Chondrocyte (in vitro differentiated cells): ENCODE results near the gene VSX1. TPM values are rescaled to one million over a fixed set of nuclear protein-coding genes. Genes with fewer than 3 reads are reported as not detected.

Source experiments
- DNase-seq: peaks from one replicate; pipeline ENCODE4 v3.0.0; 2021; ENCODE audit warnings: mixed read lengths, low spot score
- H3K27ac Mint-ChIP-seq: one replicate; pipeline ENCODE4 v1.8.0; 2021; ENCODE audit warnings: mild to moderate bottlenecking, moderate library complexity, mixed read lengths; ENCODE audit not compliant: unreplicated experiment
- H3K27me3 Mint-ChIP-seq: 2 replicates; pipeline ENCODE4 v1.8.0; 2021; ENCODE audit warnings: low read depth, mixed read lengths
- H3K36me3 Mint-ChIP-seq: 2 replicates; pipeline ENCODE4 v1.8.0; 2021; ENCODE audit warnings: low read depth, mixed read lengths
- H3K4me1 Mint-ChIP-seq: 2 replicates; pipeline ENCODE4 v1.8.0; 2021; ENCODE audit warnings: low read depth, mild to moderate bottlenecking, mixed read lengths
- H3K4me3 Mint-ChIP-seq: one replicate; pipeline ENCODE4 v1.8.0; 2021; ENCODE audit warnings: mild to moderate bottlenecking, moderate library complexity, mixed read lengths; ENCODE audit not compliant: unreplicated experiment
- H3K9me3 Mint-ChIP-seq: 2 replicates; pipeline ENCODE4 v1.8.0; 2021; ENCODE audit warnings: low read depth, mixed read lengths
- CTCF ChIP-seq: fragments of 200-600 bp; sonication (generic); IDR thresholded peaks from 2 replicates; pipeline ENCODE4 v1.5.0; 2021; ENCODE audit warnings: antibody characterized with exemption, mild to moderate bottlenecking, moderate library complexity
- total RNA-seq: library from RNA; stranded (reverse); gene quantifications from 3 replicates; pipeline ENCODE4 v1.2.1, GENCODE V29; 2021

The VSX1 gene
- total RNA-seq, 1 donor from 2014 or later: not detected

- H3K4me3 Mint-ChIP-seq: no peak overlapping the region
- no peak for DNase-seq
- H3K4me1 Mint-ChIP-seq: no peaks in the 10 kb centered on the region
- peaks cover 59% of the 10 kb centered on the region for H3K27me3 Mint-ChIP-seq
- H3K9me3 Mint-ChIP-seq: peaks cover 3% of the 10 kb centered on the region
- no peak overlapping the region for H3K27ac Mint-ChIP-seq
- peaks cover 1% of the 10 kb centered on the region for H3K36me3 Mint-ChIP-seq
- TF ChIP-seq CTCF: no peak
Measured at GRCh38 chr20:25071734-25072133, 10.2 kb downstream of the VSX1 start.

GRCh38 chr20:25070821-25071473, 11.0 kb downstream of the VSX1 start:
- DNase-seq: no peak
- Mint-ChIP-seq H3K4me1 (peaks cover under 1% of the 10 kb centered on the region), H3K27me3 (peaks cover 61% of the 10 kb centered on the region), H3K27ac (no peak overlapping the region), H3K36me3 (peaks cover 1% of the 10 kb centered on the region), H3K9me3 (peaks cover 3% of the 10 kb centered on the region), H3K4me3 (no peak overlapping the region)
- TF ChIP-seq CTCF: no peak

GRCh38 chr20:25067102-25067987, 14.6 kb downstream of the VSX1 start:
- no peaks in the 10 kb centered on the region for H3K36me3 Mint-ChIP-seq
- H3K9me3 Mint-ChIP-seq: peaks cover 3% of the 10 kb centered on the region
- H3K4me1 Mint-ChIP-seq: peaks cover 3% of the 10 kb centered on the region
- no peak for TF ChIP-seq CTCF
- H3K4me3 Mint-ChIP-seq: no peak overlapping the region
- no peak overlapping the region for H3K27ac Mint-ChIP-seq
- H3K27me3 Mint-ChIP-seq: peaks cover 67% of the 10 kb centered on the region
- DNase-seq: no peak

GRCh38 chr20:25066386-25066785, 15.6 kb downstream of the VSX1 start:
- Mint-ChIP-seq H3K27me3 (peaks cover 67% of the 10 kb centered on the region), H3K4me1 (peaks cover 3% of the 10 kb centered on the region), H3K9me3 (peaks cover 3% of the 10 kb centered on the region), H3K4me3 (no peak overlapping the region), H3K36me3 (no peaks in the 10 kb centered on the region), H3K27ac (no peak overlapping the region)
- no peak for DNase-seq
- no peak for TF ChIP-seq CTCF

- DNase-seq: no peak
- no peak overlapping the region for H3K4me3 Mint-ChIP-seq
- H3K4me1 Mint-ChIP-seq: peaks cover 3% of the 10 kb centered on the region
- TF ChIP-seq CTCF: peak; percentile 88
- H3K9me3 Mint-ChIP-seq: peaks cover 3% of the 10 kb centered on the region
- H3K27ac Mint-ChIP-seq: no peak overlapping the region
- peaks cover 67% of the 10 kb centered on the region for H3K27me3 Mint-ChIP-seq
- H3K36me3 Mint-ChIP-seq: no peaks in the 10 kb centered on the region
Measured at GRCh38 chr20:25065625-25066338, 16.2 kb downstream of the VSX1 start.
